ENCODE results near the gene PTPN14. TPM values are rescaled to one million over a fixed set of nuclear protein-coding genes. Genes with fewer than 3 reads are reported as not detected.

PTPN14 gene
- total and polyA plus RNA-seq, 2 donors: 1.3 to 4.3 TPM

- 94% methylated on average over 6 of the region's 6 CpGs for WGBS
- no peaks in the 10 kb centered on the region for H3K27me3 ChIP-seq (ENCODE audit: control insufficient read depth in 2 of 2, insufficient read depth in 1 of 2, low read length in 1 of 2)
- H3K27ac ChIP-seq (ENCODE audit: low read depth in 1 of 2, low read length in 1 of 2): no peak overlapping the region
- no peaks in the 10 kb centered on the region for H3K36me3 ChIP-seq (ENCODE audit: control insufficient read depth in 2 of 2, insufficient read depth in 2 of 2, low read length in 1 of 2)
- no peak for DNase-seq (ENCODE audit: low read depth in 6 of 9, low spot score in 9 of 9)
- no peaks in the 10 kb centered on the region for H3K9me3 ChIP-seq (ENCODE audit: control insufficient read depth in 2 of 2, insufficient read depth in 1 of 2, low read length in 1 of 2)
- no peak overlapping the region for H3K4me3 ChIP-seq (ENCODE audit: low read length in 2 of 2)
- H3K4me1 ChIP-seq (ENCODE audit: control insufficient read depth in 2 of 2, insufficient read depth in 2 of 2, low read length in 2 of 2): no peaks in the 10 kb centered on the region
These were observed 172.0 kb downstream of the PTPN14 start for GRCh38 chr1:214379236-214379970.

DNA sequence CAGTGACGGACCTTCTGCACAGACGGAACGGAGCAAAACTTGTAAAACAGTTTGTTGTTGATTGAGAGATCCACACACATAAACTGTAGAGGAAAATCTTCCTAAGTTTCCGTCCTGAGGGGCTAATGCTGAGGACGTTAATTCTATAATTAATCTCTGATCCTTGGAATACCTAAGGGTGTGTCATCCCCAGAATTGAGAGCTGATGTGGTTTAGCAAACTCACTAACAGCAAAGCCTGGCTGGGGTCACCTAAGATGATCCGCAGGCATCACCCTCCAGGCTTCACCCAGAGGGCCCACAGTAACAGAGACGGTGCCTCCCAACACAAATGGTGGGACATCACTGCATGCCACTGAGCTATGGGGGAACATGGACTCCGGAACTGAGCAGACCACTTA lies 172.9 kb downstream of the PTPN14 start:
- no peak overlapping the region for H3K27ac ChIP-seq (ENCODE audit: low read depth in 1 of 2, low read length in 1 of 2)
- no peak for DNase-seq (ENCODE audit: low read depth in 6 of 9, low spot score in 9 of 9)
- no peaks in the 10 kb centered on the region for H3K27me3 ChIP-seq (ENCODE audit: control insufficient read depth in 2 of 2, insufficient read depth in 1 of 2, low read length in 1 of 2)
- no peaks in the 10 kb centered on the region for H3K4me1 ChIP-seq (ENCODE audit: control insufficient read depth in 2 of 2, insufficient read depth in 2 of 2, low read length in 2 of 2)
- H3K9me3 ChIP-seq (ENCODE audit: control insufficient read depth in 2 of 2, insufficient read depth in 1 of 2, low read length in 1 of 2): no peaks in the 10 kb centered on the region
- WGBS: 97% methylated on average over 8 of the region's 8 CpGs
- no peak overlapping the region for H3K4me3 ChIP-seq (ENCODE audit: low read length in 2 of 2)
- H3K36me3 ChIP-seq (ENCODE audit: control insufficient read depth in 2 of 2, insufficient read depth in 2 of 2, low read length in 1 of 2): no peaks in the 10 kb centered on the region

DNA sequence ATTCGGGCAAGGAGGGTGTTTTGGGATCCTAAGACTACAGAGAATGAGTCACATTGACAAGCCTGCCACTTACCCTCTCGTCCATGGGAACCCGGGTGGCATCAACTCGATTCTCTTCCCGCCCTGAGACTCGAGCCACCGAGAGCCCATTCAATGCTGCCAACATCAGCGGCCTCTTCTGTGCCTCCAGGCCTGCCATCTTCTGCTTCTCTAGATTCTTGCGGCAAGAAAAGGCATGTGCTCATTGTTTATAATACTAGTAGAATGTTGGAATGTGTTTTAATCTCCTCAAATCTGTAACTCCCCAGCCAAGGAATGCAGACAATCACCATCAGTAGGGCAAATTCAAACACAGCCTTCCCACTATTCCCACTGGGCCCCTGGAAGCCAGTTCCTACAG lies 173.5 kb downstream of the PTPN14 start:
- Histone ChIP-seq H3K27ac (ENCODE audit: low read depth in 1 of 2, low read length in 1 of 2) (no peak overlapping the region), H3K4me3 (ENCODE audit: low read length in 2 of 2) (no peak overlapping the region), H3K27me3 (ENCODE audit: control insufficient read depth in 2 of 2, insufficient read depth in 1 of 2, low read length in 1 of 2) (no peaks in the 10 kb centered on the region), H3K36me3 (ENCODE audit: control insufficient read depth in 2 of 2, insufficient read depth in 2 of 2, low read length in 1 of 2) (no peaks in the 10 kb centered on the region), H3K9me3 (ENCODE audit: control insufficient read depth in 2 of 2, insufficient read depth in 1 of 2, low read length in 1 of 2) (no peaks in the 10 kb centered on the region), H3K4me1 (ENCODE audit: control insufficient read depth in 2 of 2, insufficient read depth in 2 of 2, low read length in 2 of 2) (no peaks in the 10 kb centered on the region)
- DNase-seq (ENCODE audit: low read depth in 6 of 9, low spot score in 9 of 9): no peak
- 96% methylated on average over 9 of the region's 9 CpGs for WGBS

GRCh38 chr1:214377485-214377884 lies 173.9 kb downstream of the PTPN14 start:
- no peaks in the 10 kb centered on the region for H3K4me1 ChIP-seq (ENCODE audit: control insufficient read depth in 2 of 2, insufficient read depth in 2 of 2, low read length in 2 of 2)
- no peaks in the 10 kb centered on the region for H3K27me3 ChIP-seq (ENCODE audit: control insufficient read depth in 2 of 2, insufficient read depth in 1 of 2, low read length in 1 of 2)
- no peak overlapping the region for H3K27ac ChIP-seq (ENCODE audit: low read depth in 1 of 2, low read length in 1 of 2)
- H3K36me3 ChIP-seq (ENCODE audit: control insufficient read depth in 2 of 2, insufficient read depth in 2 of 2, low read length in 1 of 2): no peaks in the 10 kb centered on the region
- H3K4me3 ChIP-seq (ENCODE audit: low read length in 2 of 2): no peak overlapping the region
- no peaks in the 10 kb centered on the region for H3K9me3 ChIP-seq (ENCODE audit: control insufficient read depth in 2 of 2, insufficient read depth in 1 of 2, low read length in 1 of 2)
- DNase-seq (ENCODE audit: low read depth in 6 of 9, low spot score in 9 of 9): no peak
- WGBS: 95% methylated on average over 2 of the region's 2 CpGs

- Histone ChIP-seq H3K27ac (ENCODE audit: low read depth in 1 of 2, low read length in 1 of 2) (no peak overlapping the region), H3K27me3 (ENCODE audit: control insufficient read depth in 2 of 2, insufficient read depth in 1 of 2, low read length in 1 of 2) (no peaks in the 10 kb centered on the region), H3K4me1 (ENCODE audit: control insufficient read depth in 2 of 2, insufficient read depth in 2 of 2, low read length in 2 of 2) (no peaks in the 10 kb centered on the region), H3K4me3 (ENCODE audit: low read length in 2 of 2) (no peak overlapping the region), H3K36me3 (ENCODE audit: control insufficient read depth in 2 of 2, insufficient read depth in 2 of 2, low read length in 1 of 2) (no peaks in the 10 kb centered on the region), H3K9me3 (ENCODE audit: control insufficient read depth in 2 of 2, insufficient read depth in 1 of 2, low read length in 1 of 2) (no peaks in the 10 kb centered on the region)
- DNase-seq (ENCODE audit: low read depth in 6 of 9, low spot score in 9 of 9): no peak
- 74% methylated on average over 5 of the region's 5 CpGs for WGBS
These were observed 179.3 kb downstream of the PTPN14 start for GRCh38 chr1:214372092-214372491.

DNA sequence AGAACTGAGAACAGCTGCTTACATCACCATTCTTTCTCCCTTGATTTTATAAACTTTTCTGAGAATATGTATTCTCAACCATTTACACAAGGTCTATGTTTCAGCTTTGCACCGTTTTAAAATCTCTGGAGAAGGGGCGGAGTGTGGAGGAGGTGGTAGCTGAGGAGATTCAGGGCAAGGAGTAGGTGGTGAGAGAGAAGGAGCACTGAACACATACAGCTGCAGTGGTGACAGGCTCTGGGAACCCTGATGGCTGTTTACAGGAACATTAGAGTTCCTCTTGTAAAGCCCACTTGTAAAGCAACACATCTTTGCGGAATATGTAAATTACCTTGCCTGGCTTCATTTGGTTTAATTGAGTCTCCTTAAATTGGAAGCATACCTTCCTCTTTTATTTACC lies 180.8 kb downstream of the PTPN14 start:
- no peaks in the 10 kb centered on the region for H3K27me3 ChIP-seq (ENCODE audit: control insufficient read depth in 2 of 2, insufficient read depth in 1 of 2, low read length in 1 of 2)
- H3K36me3 ChIP-seq (ENCODE audit: control insufficient read depth in 2 of 2, insufficient read depth in 2 of 2, low read length in 1 of 2): no peaks in the 10 kb centered on the region

DNA sequence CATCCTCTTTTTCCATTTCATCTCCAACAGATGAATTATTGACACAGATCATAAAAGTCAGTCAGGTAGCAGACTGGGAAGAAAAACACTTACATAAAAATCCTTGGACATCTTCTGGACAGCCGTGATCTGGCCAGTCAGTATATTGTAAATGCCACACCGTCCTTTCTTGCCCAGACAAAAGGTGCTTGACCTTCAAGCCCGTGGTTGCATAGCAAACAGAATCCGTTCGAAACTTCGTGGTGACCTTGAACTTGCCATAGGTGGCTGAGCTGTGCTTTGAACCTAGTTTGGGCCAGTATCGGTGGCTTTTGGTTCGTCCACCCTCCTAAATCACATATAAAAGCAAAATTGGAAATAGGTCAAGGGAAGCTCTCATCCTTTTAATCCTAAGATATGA lies 182.0 kb downstream of the PTPN14 start:
- 97% methylated on average over 8 of the region's 8 CpGs for WGBS
- H3K4me1 ChIP-seq (ENCODE audit: control insufficient read depth in 2 of 2, insufficient read depth in 2 of 2, low read length in 2 of 2): no peaks in the 10 kb centered on the region
- no peak overlapping the region for H3K4me3 ChIP-seq (ENCODE audit: low read length in 2 of 2)
- no peaks in the 10 kb centered on the region for H3K27me3 ChIP-seq (ENCODE audit: control insufficient read depth in 2 of 2, insufficient read depth in 1 of 2, low read length in 1 of 2)
- DNase-seq (ENCODE audit: low read depth in 6 of 9, low spot score in 9 of 9): no peak
- H3K27ac ChIP-seq (ENCODE audit: low read depth in 1 of 2, low read length in 1 of 2): no peak overlapping the region
- H3K9me3 ChIP-seq (ENCODE audit: control insufficient read depth in 2 of 2, insufficient read depth in 1 of 2, low read length in 1 of 2): no peaks in the 10 kb centered on the region
- no peaks in the 10 kb centered on the region for H3K36me3 ChIP-seq (ENCODE audit: control insufficient read depth in 2 of 2, insufficient read depth in 2 of 2, low read length in 1 of 2)

More for the DNA sequence above, 180.8 kb downstream of the PTPN14 start:
- 95% methylated on average over 3 of the region's 3 CpGs for WGBS
- Histone ChIP-seq H3K4me1 (ENCODE audit: control insufficient read depth in 2 of 2, insufficient read depth in 2 of 2, low read length in 2 of 2) (no peaks in the 10 kb centered on the region), H3K4me3 (ENCODE audit: low read length in 2 of 2) (no peak overlapping the region), H3K27ac (ENCODE audit: low read depth in 1 of 2, low read length in 1 of 2) (no peak overlapping the region), H3K9me3 (ENCODE audit: control insufficient read depth in 2 of 2, insufficient read depth in 1 of 2, low read length in 1 of 2) (no peaks in the 10 kb centered on the region)
- no peak for DNase-seq (ENCODE audit: low read depth in 6 of 9, low spot score in 9 of 9)

- Histone ChIP-seq H3K27me3 (ENCODE audit: control insufficient read depth in 2 of 2, insufficient read depth in 1 of 2, low read length in 1 of 2) (no peaks in the 10 kb centered on the region), H3K4me1 (ENCODE audit: control insufficient read depth in 2 of 2, insufficient read depth in 2 of 2, low read length in 2 of 2) (no peaks in the 10 kb centered on the region), H3K36me3 (ENCODE audit: control insufficient read depth in 2 of 2, insufficient read depth in 2 of 2, low read length in 1 of 2) (no peaks in the 10 kb centered on the region), H3K4me3 (ENCODE audit: low read length in 2 of 2) (no peak overlapping the region), H3K27ac (ENCODE audit: low read depth in 1 of 2, low read length in 1 of 2) (no peak overlapping the region), H3K9me3 (ENCODE audit: control insufficient read depth in 2 of 2, insufficient read depth in 1 of 2, low read length in 1 of 2) (no peaks in the 10 kb centered on the region)
- WGBS: 96% methylated on average over 5 of the region's 5 CpGs
- no peak for DNase-seq (ENCODE audit: low read depth in 6 of 9, low spot score in 9 of 9)
These were observed 183.6 kb downstream of the PTPN14 start for GRCh38 chr1:214367841-214368240.

GRCh38 chr1:214364786-214365295 lies 186.6 kb downstream of the PTPN14 start:
- H3K27me3 ChIP-seq (ENCODE audit: control insufficient read depth in 2 of 2, insufficient read depth in 1 of 2, low read length in 1 of 2): no peaks in the 10 kb centered on the region
- no peaks in the 10 kb centered on the region for H3K36me3 ChIP-seq (ENCODE audit: control insufficient read depth in 2 of 2, insufficient read depth in 2 of 2, low read length in 1 of 2)
- H3K4me1 ChIP-seq (ENCODE audit: control insufficient read depth in 2 of 2, insufficient read depth in 2 of 2, low read length in 2 of 2): no peaks in the 10 kb centered on the region
- no peak for DNase-seq (ENCODE audit: low read depth in 6 of 9, low spot score in 9 of 9)
- H3K4me3 ChIP-seq (ENCODE audit: low read length in 2 of 2): no peak overlapping the region
- H3K9me3 ChIP-seq (ENCODE audit: control insufficient read depth in 2 of 2, insufficient read depth in 1 of 2, low read length in 1 of 2): no peaks in the 10 kb centered on the region
- H3K27ac ChIP-seq (ENCODE audit: low read depth in 1 of 2, low read length in 1 of 2): no peak overlapping the region
- WGBS: 95% methylated on average over 4 of the region's 4 CpGs

Measured in thymus (tissue), 11 donors.